Lung (tissue), 12 donors: ENCODE data around the gene CTSH. TPM values are rescaled to one million over a fixed set of nuclear protein-coding genes. Genes with fewer than 3 reads are reported as not detected.

Experiments used
- ATAC-seq: fragments of 200-7000 bp; cut with Tn5 transposase; one replicate; pipeline ENCODE4 v1.9.1; 2020; ENCODE audit warnings: moderate number of reproducible peaks; ENCODE audit not compliant: insufficient read depth, low FRiP score
- DNase-seq, 3 donors: peaks; one replicate each; pipeline ENCODE4 v3.0.0-alpha.2; 2013 to 2017
- H3K27ac ChIP-seq, 2 donors: one replicate each; pipeline ENCODE4 v1.5.1; 2013; ENCODE audit warnings: mild to moderate bottlenecking in 2 of 2, moderate library complexity in 2 of 2, control low read depth in 1 of 2, inconsistent platforms in 1 of 2, low read depth in 1 of 2, low read length in 1 of 2
- H3K27me3 ChIP-seq, 3 donors: one replicate each; pipeline ENCODE4 v1.5.1; 2013; ENCODE audit warnings: low read length in 2 of 3; ENCODE audit not compliant: control insufficient read depth in 3 of 3, insufficient read depth in 3 of 3
- H3K36me3 ChIP-seq, 4 donors: one replicate each; pipeline ENCODE4 v1.5.1; 2013; ENCODE audit warnings: low read length in 4 of 4, mild to moderate bottlenecking in 1 of 4, moderate library complexity in 1 of 4; ENCODE audit not compliant: control insufficient read depth in 4 of 4, insufficient read depth in 4 of 4
- H3K4me1 ChIP-seq, 5 donors: one replicate each; pipeline ENCODE4 v1.5.1; 2013; ENCODE audit warnings: low read length in 5 of 5, mild to moderate bottlenecking in 2 of 5, moderate library complexity in 1 of 5; ENCODE audit not compliant: control insufficient read depth in 5 of 5, insufficient read depth in 5 of 5
- H3K4me3 ChIP-seq: one replicate; pipeline ENCODE4 v1.5.1; 2013; ENCODE audit warnings: mild to moderate bottlenecking, control low read depth, moderate library complexity
- H3K9ac ChIP-seq, 2 donors: one replicate each; pipeline ENCODE4 v1.5.1; 2013; ENCODE audit warnings: low read length in 2 of 2, control low read depth in 1 of 2; ENCODE audit not compliant: insufficient read depth in 1 of 2
- H3K9me3 ChIP-seq, 4 donors: one replicate each; pipeline ENCODE4 v1.5.1; 2013; ENCODE audit warnings: low read length in 3 of 4, mild to moderate bottlenecking in 1 of 4, moderate library complexity in 1 of 4; ENCODE audit not compliant: control insufficient read depth in 4 of 4, insufficient read depth in 3 of 4
- WGBS, 2 donors: extraction: QIAGEN DNeasy Blood & Tissue Kit; methylation state at CpG; one replicate each; pipeline ENCODE4 v1.1.7; 2013; 5-methylcytosine and 5-hydroxymethylcytosine counted together
- polyA plus RNA-seq, 2 donors: library from polyadenylated mRNA; stranded (reverse); fragments of 200-250 nt; gene quantifications; one replicate each; pipeline ENCODE4 v1.2.1, GENCODE V29; 2013
- total RNA-seq, 2 donors: library from RNA; depleted of rRNA in 1 of 2; stranded (reverse); fragments of >200 nt in 1 of 2; gene quantifications; one replicate each; pipeline ENCODE4 v1.2.1, GENCODE V29; 2014 to 2021
- TF ChIP-seq, protein P1 (sequence below): IDR thresholded peaks from 2 replicates; pipeline ENCODE4 v1.5.1; 2012; ENCODE audit warnings: mild to moderate bottlenecking; ENCODE audit errors: control extremely low read depth, extremely low read depth
- donor health status: control.
- donor health status: control.
- donor health status: Bipolar disorder and iron deficiency.
- donor health status: healthy.
- donor health status: DM: yes; HTN: yes; CAD: no.

The CTSH gene
- total and polyA plus RNA-seq, 4 donors, result 821 to 1,902 (median 1,209) TPM

DNA sequence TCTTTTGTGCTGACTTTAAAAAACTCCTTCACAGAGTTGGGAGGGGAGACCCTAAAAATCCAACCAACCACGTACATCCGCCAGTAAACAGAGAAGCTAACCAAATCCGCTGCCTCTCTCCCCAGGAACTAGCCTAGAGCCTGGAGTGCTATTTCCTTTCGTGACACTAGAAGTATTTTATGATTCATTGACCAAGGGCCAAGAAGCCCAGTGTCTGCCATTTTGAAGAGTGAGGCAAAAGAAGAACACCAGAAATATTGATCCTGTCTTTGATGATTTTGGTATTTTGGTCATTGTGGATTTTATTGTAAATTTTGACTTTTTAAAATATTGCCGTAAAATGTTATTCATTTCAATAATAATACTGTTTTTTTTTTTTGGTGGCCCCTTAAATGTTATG lies 10.5 kb upstream of the CTSH start:
- Histone ChIP-seq H3K9me3 (no peaks in the 10 kb centered on the region), H3K27ac (no peak overlapping the region), H3K4me3 (no peak overlapping the region), H3K4me1 (peaks cover 0 to 8% (median 4%) of the 10 kb centered on the region in 5 donors), H3K36me3 (no peaks in the 10 kb centered on the region), H3K27me3 (no peaks in the 10 kb centered on the region), H3K9ac (no peak overlapping the region)
- TF ChIP-seq, protein P1, sequence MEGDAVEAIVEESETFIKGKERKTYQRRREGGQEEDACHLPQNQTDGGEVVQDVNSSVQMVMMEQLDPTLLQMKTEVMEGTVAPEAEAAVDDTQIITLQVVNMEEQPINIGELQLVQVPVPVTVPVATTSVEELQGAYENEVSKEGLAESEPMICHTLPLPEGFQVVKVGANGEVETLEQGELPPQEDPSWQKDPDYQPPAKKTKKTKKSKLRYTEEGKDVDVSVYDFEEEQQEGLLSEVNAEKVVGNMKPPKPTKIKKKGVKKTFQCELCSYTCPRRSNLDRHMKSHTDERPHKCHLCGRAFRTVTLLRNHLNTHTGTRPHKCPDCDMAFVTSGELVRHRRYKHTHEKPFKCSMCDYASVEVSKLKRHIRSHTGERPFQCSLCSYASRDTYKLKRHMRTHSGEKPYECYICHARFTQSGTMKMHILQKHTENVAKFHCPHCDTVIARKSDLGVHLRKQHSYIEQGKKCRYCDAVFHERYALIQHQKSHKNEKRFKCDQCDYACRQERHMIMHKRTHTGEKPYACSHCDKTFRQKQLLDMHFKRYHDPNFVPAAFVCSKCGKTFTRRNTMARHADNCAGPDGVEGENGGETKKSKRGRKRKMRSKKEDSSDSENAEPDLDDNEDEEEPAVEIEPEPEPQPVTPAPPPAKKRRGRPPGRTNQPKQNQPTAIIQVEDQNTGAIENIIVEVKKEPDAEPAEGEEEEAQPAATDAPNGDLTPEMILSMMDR, result no peak
- DNase-seq (no peak), ATAC-seq (no peak)
- 92 to 96% methylated on average over 5 of the region's 5 CpGs for WGBS, 2 donors

DNA sequence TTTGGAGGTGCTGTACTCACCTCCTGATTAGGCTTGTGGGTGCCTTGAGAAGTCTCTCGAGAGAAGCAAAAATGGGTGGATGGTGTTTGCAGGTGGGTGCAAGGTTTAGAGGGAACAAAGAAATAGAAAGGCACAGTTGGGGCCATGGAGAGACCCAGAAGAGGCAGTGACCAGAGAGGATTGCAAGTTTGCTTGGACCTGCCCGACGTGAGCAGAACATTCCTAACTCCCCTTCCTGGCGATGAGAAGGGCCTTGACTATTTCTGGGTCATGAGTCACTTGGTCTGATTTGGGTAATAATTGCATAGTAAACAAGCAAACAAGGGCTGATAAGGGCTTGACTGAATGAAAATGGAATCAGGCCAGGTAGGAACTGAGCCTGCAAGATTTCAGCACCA lies 7.0 kb upstream of the CTSH start:
- H3K9me3 ChIP-seq, result no peaks in the 10 kb centered on the region
- peak overlapping the region in 1 of 2 donors; percentile 94 for H3K27ac ChIP-seq
- H3K9ac ChIP-seq, result no peak overlapping the region
- WGBS, 2 donors, result 53 to 80% methylated on average over 4 of the region's 4 CpGs
- H3K4me3 ChIP-seq, result no peak overlapping the region
- H3K4me1 ChIP-seq, result peaks cover 0 to 9% (median 4%) of the 10 kb centered on the region in 5 donors
- H3K27me3 ChIP-seq, result no peaks in the 10 kb centered on the region
- TF ChIP-seq, protein P1, result no peak
- H3K36me3 ChIP-seq, result no peaks in the 10 kb centered on the region
- ATAC-seq (peak; percentile 73), DNase-seq (peak in 1 of 3 donors; percentile 48)

DNA sequence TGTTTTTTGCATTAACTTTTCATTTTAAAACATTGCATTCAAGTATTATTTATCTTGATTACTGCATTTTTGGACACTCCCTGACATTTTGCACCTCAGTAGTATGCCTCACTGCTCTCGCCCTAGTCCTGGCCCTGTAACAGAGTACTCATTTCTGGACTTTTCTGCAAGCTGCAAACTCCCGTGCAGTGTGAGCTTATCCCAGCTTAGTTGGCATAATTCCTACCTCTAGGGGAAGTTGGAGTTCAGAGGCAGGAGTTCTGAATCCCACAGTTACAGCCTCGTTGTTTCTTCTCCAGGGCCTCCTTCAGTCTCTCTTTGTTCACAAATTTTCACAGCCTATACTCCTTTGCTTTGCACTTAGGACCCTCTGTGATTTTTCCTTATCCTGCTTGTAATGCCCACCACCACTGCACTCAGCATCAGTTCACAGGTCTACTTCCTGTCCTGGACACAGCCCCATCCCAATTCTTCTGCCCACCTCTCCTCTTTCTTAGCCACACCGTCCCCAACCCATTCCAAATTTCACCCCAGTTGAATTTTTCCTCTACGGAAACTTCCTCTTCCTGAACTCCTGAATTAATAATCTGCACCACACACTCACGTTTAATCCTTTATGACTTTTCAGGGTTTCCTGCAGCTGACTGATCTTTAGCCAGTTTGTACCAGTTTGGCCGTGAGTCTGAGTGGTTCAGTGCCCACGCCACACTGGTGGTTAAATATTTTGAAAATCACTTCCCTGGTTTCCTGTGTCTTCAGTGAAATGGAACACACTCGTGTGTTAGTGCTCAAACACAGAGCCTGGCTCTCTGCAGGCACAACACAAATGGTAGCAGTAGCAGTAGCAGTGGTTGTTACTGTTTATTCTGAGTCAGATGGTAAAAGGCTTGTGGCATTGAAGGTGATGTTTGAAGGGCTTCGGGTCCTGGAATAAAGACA lies 6.3 kb upstream of the CTSH start:
- H3K4me1 ChIP-seq, result peaks cover 0 to 9% (median 4%) of the 10 kb centered on the region in 5 donors
- no peak overlapping the region for H3K9ac ChIP-seq
- H3K9me3 ChIP-seq, result no peaks in the 10 kb centered on the region
- peak overlapping the region in 1 of 2 donors; percentile 94 for H3K27ac ChIP-seq
- H3K36me3 ChIP-seq, result no peaks in the 10 kb centered on the region
- TF ChIP-seq, protein P1, result no peak
- H3K27me3 ChIP-seq, result no peaks in the 10 kb centered on the region
- DNase-seq, result peak in 2 of 3 donors; percentile 71 to 82
- peak; percentile 16 for ATAC-seq
- 31 to 35% methylated on average over 10 of the region's 10 CpGs for WGBS, 2 donors
- H3K4me3 ChIP-seq, result no peak overlapping the region
